ENCODE measurements around the gene TUBA4B.

GRCh38 chr2:219270055-219270372 is 17.0 kb downstream of the TUBA4B start:
- no peak for TF ChIP-seq CTCF (IDR thresholded peaks at IDR 0.05)
- TF ChIP-seq POLR2A (IDR thresholded peaks at IDR 0.05) = no peak
- TF ChIP-seq EP300 (IDR thresholded peaks at IDR 0.05) = no peak

Data from tibial nerve (tissue), 4 donors.